MM.1S (cell line): ENCODE results near the gene ECEL1.

ENCODE experiments used
- DNase-seq: peaks from one replicate; pipeline ENCODE4 v3.0.0-alpha.2; 2015
- H2AFZ ChIP-seq: fragments of 300-600 bp; sonication (generic); 2 replicates; pipeline ENCODE4 v1.6.0; 2016; ENCODE audit warnings: antibody characterized with exemption, low read length
- H3F3A ChIP-seq: fragments of 300-600 bp; sonication (generic); 2 replicates; pipeline ENCODE4 v1.6.1; 2016; ENCODE audit warnings: mild to moderate bottlenecking, antibody characterized with exemption, low read length, moderate library complexity, mixed read lengths; ENCODE audit not compliant: insufficient read depth
- H3K27ac ChIP-seq: fragments of 300-600 bp; sonication (generic); 2 replicates; pipeline ENCODE4 v1.5.1; 2016; ENCODE audit warnings: mild to moderate bottlenecking, low read length
- H3K27me3 ChIP-seq: fragments of 300-600 bp; sonication (generic); replicated peaks from 2 replicates; pipeline ENCODE4 v1.6.0; 2016; ENCODE audit warnings: low read length; ENCODE audit not compliant: insufficient read depth
- H3K36me3 ChIP-seq: fragments of 300-600 bp; sonication (generic); replicated peaks from 2 replicates; pipeline ENCODE4 v1.6.1; 2016; ENCODE audit warnings: mild to moderate bottlenecking, low read length, mixed read lengths; ENCODE audit not compliant: insufficient read depth
- H3K4me1 ChIP-seq: fragments of 300-600 bp; sonication (generic); 2 replicates; pipeline ENCODE4 v1.6.1; 2016; ENCODE audit warnings: low read length, mixed read lengths
- H3K4me2 ChIP-seq: fragments of 300-600 bp; sonication (generic); 2 replicates; pipeline ENCODE4 v1.6.0; 2016; ENCODE audit warnings: low read depth, low read length
- H3K4me3 ChIP-seq: fragments of 300-600 bp; sonication (generic); 2 replicates; pipeline ENCODE4 v1.5.1; 2016; ENCODE audit warnings: low read length, mixed read lengths
- H3K79me2 ChIP-seq: fragments of 300-600 bp; sonication (generic); 2 replicates; pipeline ENCODE4 v1.6.1; 2016; ENCODE audit warnings: mixed run types, low read length, mixed read lengths
- H3K9ac ChIP-seq: fragments of 300-600 bp; sonication (generic); 2 replicates; pipeline ENCODE4 v1.6.1; 2016; ENCODE audit warnings: low read length, mixed read lengths
- H3K9me2 ChIP-seq: fragments of 300-600 bp; sonication (generic); replicated peaks from 2 replicates; pipeline ENCODE4 v1.6.1; 2016; ENCODE audit warnings: mild to moderate bottlenecking, low read length, mixed read lengths; ENCODE audit not compliant: insufficient read depth
- H3K9me3 ChIP-seq: fragments of 300-600 bp; sonication (generic); replicated peaks from 2 replicates; pipeline ENCODE4 v1.6.1; 2016; ENCODE audit warnings: mild to moderate bottlenecking, low read length, mixed read lengths; ENCODE audit not compliant: insufficient read depth
- H4K20me1 ChIP-seq: fragments of 300-600 bp; sonication (generic); 2 replicates; pipeline ENCODE4 v1.6.1; 2016; ENCODE audit warnings: mild to moderate bottlenecking, low read length, moderate library complexity, mixed read lengths; ENCODE audit not compliant: insufficient read depth
- EZH2 ChIP-seq: fragments of 300-600 bp; sonication (generic); optimal IDR thresholded peaks from 2 replicates; pipeline ENCODE3; 2017; ENCODE audit warnings: low read depth, mild to moderate bottlenecking, antibody characterized with exemption, low read length, mixed read lengths
- EZH2phosphoT487 ChIP-seq: fragments of 300-600 bp; sonication (generic); IDR thresholded peaks from 2 replicates; pipeline ENCODE4 v1.6.1; 2018; ENCODE audit warnings: antibody characterized with exemption, low read length
- TF ChIP-seq, protein P1 (sequence below): fragments of 300-600 bp; sonication (generic); IDR thresholded peaks from 2 replicates; pipeline ENCODE4 v1.5.1; 2016; ENCODE audit warnings: antibody characterized with exemption, low read length, mixed read lengths

Gene ECEL1

DNA sequence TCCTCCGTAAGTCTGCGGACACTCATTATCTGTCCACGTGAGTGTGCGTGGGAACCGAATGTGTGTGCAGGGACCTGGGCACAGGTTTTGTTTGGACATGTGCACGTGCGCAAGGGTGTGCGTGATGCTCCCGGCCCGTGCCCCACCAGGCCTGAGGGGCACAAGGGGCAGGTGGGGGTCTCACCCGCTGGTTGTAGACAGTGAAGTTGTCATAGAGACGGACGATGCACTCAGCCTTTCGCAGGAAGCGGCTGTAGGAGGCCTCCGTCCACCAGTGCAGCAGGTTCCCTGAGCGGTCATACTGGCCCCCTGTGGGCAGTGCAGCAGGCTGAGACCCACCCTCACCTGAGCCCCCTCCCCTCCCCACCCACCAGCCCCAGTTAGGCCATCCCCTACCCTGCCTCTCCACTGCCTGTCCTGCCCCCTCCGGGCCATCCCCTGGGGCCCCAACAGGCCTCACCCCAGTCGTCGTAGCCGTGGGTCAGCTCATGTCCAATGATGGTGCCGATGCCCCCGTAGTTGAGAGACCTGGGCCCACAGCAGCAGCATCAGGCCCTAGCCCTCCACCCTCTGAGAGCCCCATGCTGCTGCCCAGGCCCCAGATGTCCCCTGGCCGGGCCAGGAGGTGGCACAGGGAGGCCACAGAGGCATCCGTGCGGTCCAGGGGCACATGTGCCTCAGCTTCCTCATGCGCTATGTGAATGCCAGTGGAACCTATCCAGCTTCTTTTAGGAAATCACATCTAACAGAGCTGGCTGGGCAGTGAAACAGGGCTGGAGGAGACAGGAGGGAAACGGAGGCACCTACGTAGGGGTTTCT, 6.1 kb downstream of the ECEL1 start:
- Histone ChIP-seq H2AFZ (no peak overlapping the region), H3K9ac (no peak overlapping the region), H3K36me3 (no peaks in the 10 kb centered on the region), H3K4me1 (no peaks in the 10 kb centered on the region), H3K4me2 (no peak overlapping the region), H3K27ac (no peak overlapping the region), H3F3A (no peaks in the 10 kb centered on the region), H3K9me3 (no peaks in the 10 kb centered on the region), H3K27me3 (peaks cover 26% of the 10 kb centered on the region), H3K79me2 (no peaks in the 10 kb centered on the region), H3K4me3 (no peak overlapping the region), H3K9me2 (no peaks in the 10 kb centered on the region), H4K20me1 (no peaks in the 10 kb centered on the region)
- TF ChIP-seq, protein P1, sequence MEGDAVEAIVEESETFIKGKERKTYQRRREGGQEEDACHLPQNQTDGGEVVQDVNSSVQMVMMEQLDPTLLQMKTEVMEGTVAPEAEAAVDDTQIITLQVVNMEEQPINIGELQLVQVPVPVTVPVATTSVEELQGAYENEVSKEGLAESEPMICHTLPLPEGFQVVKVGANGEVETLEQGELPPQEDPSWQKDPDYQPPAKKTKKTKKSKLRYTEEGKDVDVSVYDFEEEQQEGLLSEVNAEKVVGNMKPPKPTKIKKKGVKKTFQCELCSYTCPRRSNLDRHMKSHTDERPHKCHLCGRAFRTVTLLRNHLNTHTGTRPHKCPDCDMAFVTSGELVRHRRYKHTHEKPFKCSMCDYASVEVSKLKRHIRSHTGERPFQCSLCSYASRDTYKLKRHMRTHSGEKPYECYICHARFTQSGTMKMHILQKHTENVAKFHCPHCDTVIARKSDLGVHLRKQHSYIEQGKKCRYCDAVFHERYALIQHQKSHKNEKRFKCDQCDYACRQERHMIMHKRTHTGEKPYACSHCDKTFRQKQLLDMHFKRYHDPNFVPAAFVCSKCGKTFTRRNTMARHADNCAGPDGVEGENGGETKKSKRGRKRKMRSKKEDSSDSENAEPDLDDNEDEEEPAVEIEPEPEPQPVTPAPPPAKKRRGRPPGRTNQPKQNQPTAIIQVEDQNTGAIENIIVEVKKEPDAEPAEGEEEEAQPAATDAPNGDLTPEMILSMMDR, result no peak
- TF ChIP-seq EZH2 (no peak), EZH2phosphoT487 (no peak)
- DNase-seq, result no peak

DNA sequence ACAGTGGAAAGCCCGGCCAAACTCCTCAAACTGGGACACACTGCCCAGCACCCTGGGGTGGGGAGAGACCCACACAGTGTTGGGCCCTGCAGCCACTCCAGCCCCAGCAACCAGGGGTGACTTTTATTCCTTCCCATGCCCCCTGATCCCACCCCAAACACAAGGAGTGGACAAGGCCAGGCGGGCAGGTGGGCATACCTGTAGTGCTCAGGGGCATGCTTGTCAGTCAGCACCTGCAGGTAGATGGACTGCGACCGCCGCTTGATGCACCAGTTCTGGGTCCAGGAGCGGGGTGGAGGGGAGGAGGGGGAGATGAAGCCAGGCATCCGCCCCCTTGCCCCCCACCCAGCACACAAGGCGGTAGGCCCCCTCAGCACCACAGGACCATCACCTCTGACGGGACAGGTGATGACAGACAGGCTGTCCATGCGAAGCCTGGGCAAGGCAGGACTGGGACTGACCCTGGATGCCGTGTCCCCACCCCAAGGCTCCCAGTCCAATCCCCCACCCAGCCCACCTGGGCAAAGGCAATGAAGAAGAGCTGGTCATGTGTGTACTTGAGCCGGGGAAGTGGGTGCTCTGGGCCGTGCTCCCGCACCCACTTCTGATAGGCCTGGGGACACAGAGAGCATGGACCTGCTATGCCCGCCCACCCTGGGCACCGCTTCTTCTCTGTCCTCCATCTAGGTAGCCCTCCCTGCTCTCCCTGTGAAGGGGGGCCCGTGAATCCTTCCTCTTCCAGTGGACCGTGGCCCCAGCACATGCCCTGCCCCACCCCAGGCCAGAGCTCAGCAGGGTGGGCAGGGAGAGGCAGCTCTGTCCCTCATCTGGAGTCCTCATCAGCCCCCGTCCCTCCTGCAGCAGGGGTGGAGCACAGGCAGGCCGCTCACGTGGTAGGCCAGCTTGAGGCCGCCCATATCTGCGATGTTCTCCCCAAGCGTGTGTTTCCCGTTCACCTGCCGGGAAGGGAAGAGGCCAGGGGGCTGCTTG, 7.1 kb downstream of the ECEL1 start:
- Histone ChIP-seq H3F3A (no peaks in the 10 kb centered on the region), H3K4me2 (no peak overlapping the region), H2AFZ (no peak overlapping the region), H3K4me3 (no peak overlapping the region), H3K79me2 (no peaks in the 10 kb centered on the region), H3K36me3 (no peaks in the 10 kb centered on the region), H4K20me1 (no peaks in the 10 kb centered on the region), H3K4me1 (no peaks in the 10 kb centered on the region), H3K9me2 (no peaks in the 10 kb centered on the region), H3K27ac (no peak overlapping the region), H3K9me3 (no peaks in the 10 kb centered on the region), H3K9ac (no peak overlapping the region), H3K27me3 (peaks cover 26% of the 10 kb centered on the region)
- no peak for TF ChIP-seq EZH2phosphoT487
- no peak for TF ChIP-seq EZH2
- TF ChIP-seq, protein P1, result no peak
- DNase-seq, result no peak

DNA sequence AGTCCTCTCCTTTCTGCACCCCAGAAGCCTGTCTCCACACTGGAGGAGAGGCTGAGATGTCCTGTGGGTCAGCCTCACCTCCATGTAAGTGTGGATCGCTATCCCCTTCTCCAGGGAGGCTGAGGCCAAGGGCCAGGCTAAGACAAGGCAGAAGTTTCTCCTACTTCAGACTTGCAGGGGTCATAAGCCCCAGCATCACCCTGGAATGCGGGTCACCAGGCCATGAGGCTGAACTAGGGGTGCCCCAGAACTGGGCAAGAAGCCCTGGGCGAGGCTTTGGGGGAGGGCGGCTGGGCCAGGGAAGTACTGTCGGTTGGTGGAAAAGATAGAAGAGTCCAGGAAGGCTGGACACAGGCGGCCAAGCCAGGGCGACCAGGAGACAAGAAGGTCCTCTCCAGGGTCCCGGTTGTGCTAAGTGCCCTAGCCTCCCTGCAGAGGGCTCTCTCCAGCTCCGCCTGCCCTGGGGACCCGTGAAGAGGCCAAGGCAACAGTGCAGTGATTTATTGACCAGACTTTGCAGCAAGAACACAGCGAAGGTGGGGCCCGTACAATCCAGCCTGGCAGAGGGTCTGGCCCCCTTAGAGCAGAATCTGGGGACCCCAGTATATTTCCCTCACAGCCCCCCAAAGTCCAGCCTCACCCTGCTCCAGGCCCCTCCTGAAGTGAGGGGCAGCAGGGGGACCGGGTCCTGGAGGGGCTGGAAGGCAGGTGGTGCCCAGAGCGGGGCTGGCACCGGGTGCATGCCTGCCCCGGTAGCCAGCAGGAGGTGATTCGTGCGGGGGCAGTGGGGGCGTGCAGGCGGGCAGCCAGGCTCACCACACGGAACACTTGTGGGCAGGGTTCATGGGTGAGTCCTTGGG, 8.1 kb downstream of the ECEL1 start:
- H3K9ac ChIP-seq, result no peak overlapping the region
- no peaks in the 10 kb centered on the region for H3K4me1 ChIP-seq
- H3K79me2 ChIP-seq, result no peaks in the 10 kb centered on the region
- no peaks in the 10 kb centered on the region for H3K9me2 ChIP-seq
- H4K20me1 ChIP-seq, result no peaks in the 10 kb centered on the region
- H3K36me3 ChIP-seq, result no peaks in the 10 kb centered on the region
- no peak overlapping the region for H3K27ac ChIP-seq
- no peak for DNase-seq
- no peaks in the 10 kb centered on the region for H3K9me3 ChIP-seq
- H3K4me3 ChIP-seq, result no peak overlapping the region
- H3K27me3 ChIP-seq, result peaks cover 26% of the 10 kb centered on the region
- no peaks in the 10 kb centered on the region for H3F3A ChIP-seq
- no peak overlapping the region for H3K4me2 ChIP-seq
- TF ChIP-seq, protein P1, result no peak
- no peak for TF ChIP-seq EZH2phosphoT487
- TF ChIP-seq EZH2, result no peak
- no peak overlapping the region for H2AFZ ChIP-seq
